Osteocyte (in vitro differentiated cells): ENCODE data around the gene FOXA3. TPM values are rescaled to one million over a fixed set of nuclear protein-coding genes. Genes with fewer than 3 reads are reported as not detected.

Experiments
- DNase-seq: peaks from one replicate; pipeline ENCODE4 v3.0.0; 2021; ENCODE audit warnings: mixed read lengths; ENCODE audit not compliant: unreplicated experiment; ENCODE audit errors: extremely low spot score
- H3K27ac Mint-ChIP-seq: one replicate; pipeline ENCODE4 v1.8.0; 2021; ENCODE audit warnings: mild to moderate bottlenecking, mixed read lengths; ENCODE audit not compliant: unreplicated experiment
- H3K27me3 Mint-ChIP-seq: one replicate; pipeline ENCODE4 v1.8.0; 2021; ENCODE audit warnings: mixed read lengths; ENCODE audit not compliant: unreplicated experiment
- H3K36me3 Mint-ChIP-seq: one replicate; pipeline ENCODE4 v1.8.0; 2021; ENCODE audit warnings: mixed read lengths; ENCODE audit not compliant: unreplicated experiment
- H3K4me1 Mint-ChIP-seq: one replicate; pipeline ENCODE4 v1.8.0; 2021; ENCODE audit warnings: mixed read lengths; ENCODE audit not compliant: unreplicated experiment
- H3K4me3 Mint-ChIP-seq: one replicate; pipeline ENCODE4 v1.8.0; 2021; ENCODE audit warnings: mild to moderate bottlenecking, moderate library complexity, mixed read lengths; ENCODE audit not compliant: unreplicated experiment
- H3K9me3 Mint-ChIP-seq: one replicate; pipeline ENCODE4 v1.8.0; 2021; ENCODE audit warnings: mixed read lengths; ENCODE audit not compliant: unreplicated experiment
- CTCF ChIP-seq: fragments of 200-600 bp; sonication (generic); IDR thresholded peaks from 2 replicates; pipeline ENCODE4 v1.5.0; 2021; ENCODE audit warnings: antibody characterized with exemption, mild to moderate bottlenecking, moderate library complexity
- total RNA-seq: library from RNA; stranded (reverse); gene quantifications from 2 replicates; pipeline ENCODE4 v1.2.1, GENCODE V29; 2021

FOXA3 gene
- total RNA-seq, 1 donor from 2014 or later, result not detected

- no peak for TF ChIP-seq CTCF
- Mint-ChIP-seq H3K27ac (no peak overlapping the region), H3K9me3 (no peaks in the 10 kb centered on the region), H3K27me3 (no peaks in the 10 kb centered on the region), H3K36me3 (peaks cover 47% of the 10 kb centered on the region), H3K4me1 (peaks cover 23% of the 10 kb centered on the region), H3K4me3 (no peak overlapping the region)
- no peak for DNase-seq
These were observed 38.9 kb upstream of the FOXA3 start for GRCh38 chr19:45825263-45825605.

GRCh38 chr19:45825917-45826893 is 37.9 kb upstream of the FOXA3 start:
- Mint-ChIP-seq H3K36me3 (peaks cover 53% of the 10 kb centered on the region), H3K27me3 (no peaks in the 10 kb centered on the region), H3K9me3 (no peaks in the 10 kb centered on the region), H3K27ac (peak overlapping the region; percentile 44), H3K4me1 (peaks cover 23% of the 10 kb centered on the region), H3K4me3 (no peak overlapping the region)
- DNase-seq, result no peak
- TF ChIP-seq CTCF, result no peak

GRCh38 chr19:45826934-45827333 is 37.2 kb upstream of the FOXA3 start:
- Mint-ChIP-seq H3K27me3 (no peaks in the 10 kb centered on the region), H3K4me3 (peak overlapping the region; percentile 28), H3K36me3 (peaks cover 59% of the 10 kb centered on the region), H3K9me3 (no peaks in the 10 kb centered on the region), H3K4me1 (peaks cover 23% of the 10 kb centered on the region), H3K27ac (peak overlapping the region; percentile 74)
- TF ChIP-seq CTCF, result no peak
- DNase-seq, result peak; percentile 93

- peak overlapping the region; percentile 28 for H3K4me3 Mint-ChIP-seq
- no peak for DNase-seq
- peak overlapping the region; percentile 74 for H3K27ac Mint-ChIP-seq
- no peaks in the 10 kb centered on the region for H3K27me3 Mint-ChIP-seq
- H3K4me1 Mint-ChIP-seq, result peaks cover 23% of the 10 kb centered on the region
- H3K36me3 Mint-ChIP-seq, result peaks cover 65% of the 10 kb centered on the region
- TF ChIP-seq CTCF, result no peak
- no peaks in the 10 kb centered on the region for H3K9me3 Mint-ChIP-seq
These were observed 36.5 kb upstream of the FOXA3 start for GRCh38 chr19:45827459-45828093.

GRCh38 chr19:45828523-45828922 is 35.6 kb upstream of the FOXA3 start:
- no peak for DNase-seq
- Mint-ChIP-seq H3K4me1 (peaks cover 23% of the 10 kb centered on the region), H3K36me3 (peaks cover 61% of the 10 kb centered on the region), H3K27ac (no peak overlapping the region), H3K27me3 (no peaks in the 10 kb centered on the region), H3K4me3 (no peak overlapping the region), H3K9me3 (no peaks in the 10 kb centered on the region)
- no peak for TF ChIP-seq CTCF
